ENCODE data around the gene SLC5A9. TPM values are rescaled to one million over a fixed set of nuclear protein-coding genes. Genes with fewer than 3 reads are reported as not detected.

SLC5A9 gene
- total RNA-seq = not detected

DNA sequence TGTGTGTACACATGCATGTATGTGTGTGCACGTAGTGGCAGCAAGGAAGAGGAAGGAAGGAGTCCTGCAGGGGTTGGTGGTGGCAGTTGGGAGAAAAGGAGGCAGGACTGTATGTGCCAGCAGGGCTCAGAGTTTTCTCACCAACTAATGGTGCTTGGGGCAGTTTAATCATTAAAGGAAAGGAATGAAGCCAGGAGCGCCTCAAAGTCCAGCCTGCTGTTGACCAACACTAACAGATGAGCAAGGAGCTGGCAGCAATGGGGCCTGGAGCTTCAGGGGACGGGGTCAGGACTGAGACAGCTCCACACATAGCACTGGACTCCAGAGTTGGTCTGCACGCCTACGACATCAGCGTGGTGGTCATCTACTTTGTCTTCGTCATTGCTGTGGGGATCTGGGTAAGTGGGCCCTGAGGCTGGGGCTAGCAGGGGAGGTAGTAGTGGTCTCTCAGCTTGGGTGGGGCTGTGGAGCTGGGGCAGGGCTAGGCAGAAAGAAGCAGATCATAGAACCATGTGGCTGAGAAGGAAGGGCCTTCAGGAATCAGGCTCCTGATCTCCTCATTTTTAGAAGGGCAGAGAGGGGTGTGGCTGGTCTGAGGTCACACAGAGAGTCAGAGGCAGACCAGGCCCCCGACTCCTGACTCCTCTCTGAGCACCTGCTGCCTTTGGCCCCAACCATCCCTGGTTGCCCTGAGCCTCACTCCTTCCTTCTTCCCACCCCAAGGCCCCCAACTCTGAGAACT is at the start of gene SLC5A9:
TSS of gene SLC5A9 (plus strand) at position 216 of the 742 bp plus-strand sequence. CDS start at position 237, 21 bp downstream.
- Mint-ChIP-seq H3K9me3 (no peaks in the 10 kb centered on the region), H3K27me3 (ENCODE audit: low read depth) (no peaks in the 10 kb centered on the region), H3K4me1 (ENCODE audit: low read depth) (peaks cover 2% of the 10 kb centered on the region), H3K36me3 (ENCODE audit: insufficient read depth) (no peaks in the 10 kb centered on the region), H3K4me3 (no peak within 1 kb of the TSS)
- ATAC-seq (no peak), DNase-seq (no peak)

DNA sequence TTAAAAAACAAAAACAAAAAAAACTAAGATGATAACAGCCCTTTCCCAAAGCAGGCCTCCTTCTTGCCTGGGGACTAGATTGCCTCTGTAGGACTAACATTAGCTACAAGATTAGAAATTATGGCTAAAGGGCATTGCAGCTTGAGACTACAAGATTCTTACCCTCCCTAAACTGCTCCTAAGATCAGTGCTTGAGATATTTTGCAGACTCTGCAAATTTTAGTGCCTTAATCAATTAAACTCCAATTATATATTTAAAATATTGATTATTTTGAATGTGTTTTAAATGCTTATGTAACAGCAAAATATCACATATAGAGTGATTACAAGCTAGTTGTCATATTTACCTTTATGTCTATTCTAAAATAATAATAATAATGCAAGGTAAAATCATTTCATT is 47.4 kb upstream of the SLC5A9 start:
- DNase-seq = no peak
- H3K36me3 Mint-ChIP-seq (ENCODE audit: insufficient read depth) = no peaks in the 10 kb centered on the region
- peaks cover 10% of the 10 kb centered on the region for H3K9me3 Mint-ChIP-seq
- no peaks in the 10 kb centered on the region for H3K4me1 Mint-ChIP-seq (ENCODE audit: low read depth)
- H3K27me3 Mint-ChIP-seq (ENCODE audit: low read depth) = peaks cover 18% of the 10 kb centered on the region
- ATAC-seq = no peak
- H3K4me3 Mint-ChIP-seq = no peak overlapping the region

DNA sequence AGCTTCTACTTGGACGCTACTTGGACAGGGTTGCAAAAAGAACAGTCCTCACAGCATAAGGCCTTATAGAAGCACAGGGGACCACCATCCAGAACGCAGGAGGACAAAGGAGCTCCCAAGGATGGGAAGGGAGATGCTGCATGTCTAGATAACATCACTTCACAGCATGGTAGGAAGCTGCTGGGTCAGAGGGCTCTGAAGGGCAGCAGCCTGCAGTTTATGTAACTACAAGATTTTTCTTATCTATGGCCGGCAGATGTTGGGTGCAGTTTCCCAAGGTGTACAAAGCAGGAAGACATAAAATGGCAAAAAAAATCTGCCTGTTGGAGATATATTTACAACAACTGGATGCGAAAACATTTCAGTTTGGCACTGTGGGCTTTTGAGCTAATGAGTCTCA is 45.3 kb upstream of the SLC5A9 start:
- Mint-ChIP-seq H3K4me3 (no peak overlapping the region), H3K36me3 (ENCODE audit: insufficient read depth) (no peaks in the 10 kb centered on the region), H3K4me1 (ENCODE audit: low read depth) (no peaks in the 10 kb centered on the region), H3K27me3 (ENCODE audit: low read depth) (peaks cover 17% of the 10 kb centered on the region), H3K9me3 (peaks cover under 1% of the 10 kb centered on the region)
- DNase-seq (no peak), ATAC-seq (no peak)

DNA sequence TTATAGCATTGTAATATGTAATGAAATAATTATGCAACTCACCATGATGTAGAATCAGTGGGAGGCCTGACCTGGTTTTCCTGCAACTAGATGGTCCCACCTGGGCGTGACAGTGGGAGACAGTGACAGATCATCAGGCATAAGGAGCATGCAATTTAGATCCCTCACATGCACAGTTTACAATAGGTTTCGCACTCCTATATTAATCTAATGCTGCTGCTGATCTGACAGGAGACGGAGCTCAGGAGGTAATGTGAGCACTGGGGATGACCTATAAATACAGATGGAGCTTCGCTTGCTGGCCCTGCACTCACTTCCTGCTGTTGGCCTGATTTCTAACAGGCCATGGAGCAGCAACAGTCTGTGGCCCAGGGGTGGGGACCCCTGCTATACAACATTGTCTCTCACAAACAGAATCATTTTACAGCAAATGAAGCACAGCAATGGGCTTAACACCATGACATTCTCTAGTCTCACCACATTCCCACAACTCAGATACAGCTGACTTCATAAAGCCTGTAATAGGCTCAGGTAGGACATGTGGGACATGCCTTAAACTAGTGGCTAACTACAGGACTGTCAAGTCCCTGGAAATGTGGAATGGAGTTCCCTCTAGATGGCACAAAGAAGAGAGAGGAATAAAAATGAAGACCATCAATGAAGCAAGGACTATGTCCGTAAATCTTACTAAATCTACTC is 40.7 kb upstream of the SLC5A9 start:
- Mint-ChIP-seq H3K4me3 (no peak overlapping the region), H3K9me3 (peaks cover under 1% of the 10 kb centered on the region), H3K36me3 (ENCODE audit: insufficient read depth) (no peaks in the 10 kb centered on the region), H3K27me3 (ENCODE audit: low read depth) (peaks cover 9% of the 10 kb centered on the region), H3K4me1 (ENCODE audit: low read depth) (no peaks in the 10 kb centered on the region)
- no peak for DNase-seq
- ATAC-seq = no peak

DNA sequence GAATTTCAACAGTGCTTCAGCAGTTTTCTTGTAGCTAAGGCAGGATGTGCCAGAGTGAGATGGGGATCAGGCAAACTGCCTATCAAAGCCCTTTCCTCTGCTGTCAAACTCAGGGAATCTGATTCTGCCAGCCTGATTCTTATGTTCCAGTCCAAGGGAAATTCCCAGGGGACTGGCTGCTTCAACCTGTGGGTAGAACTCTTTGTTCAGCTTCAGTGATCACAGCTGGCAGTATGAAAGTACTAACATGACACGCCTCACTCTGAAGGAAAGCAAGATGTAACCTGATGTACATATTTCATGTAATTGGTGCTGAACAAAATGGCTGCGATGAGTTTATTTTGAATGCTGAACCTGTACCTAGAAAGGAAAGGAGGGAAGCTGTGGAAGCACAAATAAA is 40.1 kb upstream of the SLC5A9 start:
- DNase-seq = no peak
- Mint-ChIP-seq H3K27me3 (ENCODE audit: low read depth) (peaks cover 11% of the 10 kb centered on the region), H3K4me1 (ENCODE audit: low read depth) (no peaks in the 10 kb centered on the region), H3K36me3 (ENCODE audit: insufficient read depth) (no peaks in the 10 kb centered on the region), H3K9me3 (peaks cover 4% of the 10 kb centered on the region), H3K4me3 (no peak overlapping the region)
- ATAC-seq = no peak

DNA sequence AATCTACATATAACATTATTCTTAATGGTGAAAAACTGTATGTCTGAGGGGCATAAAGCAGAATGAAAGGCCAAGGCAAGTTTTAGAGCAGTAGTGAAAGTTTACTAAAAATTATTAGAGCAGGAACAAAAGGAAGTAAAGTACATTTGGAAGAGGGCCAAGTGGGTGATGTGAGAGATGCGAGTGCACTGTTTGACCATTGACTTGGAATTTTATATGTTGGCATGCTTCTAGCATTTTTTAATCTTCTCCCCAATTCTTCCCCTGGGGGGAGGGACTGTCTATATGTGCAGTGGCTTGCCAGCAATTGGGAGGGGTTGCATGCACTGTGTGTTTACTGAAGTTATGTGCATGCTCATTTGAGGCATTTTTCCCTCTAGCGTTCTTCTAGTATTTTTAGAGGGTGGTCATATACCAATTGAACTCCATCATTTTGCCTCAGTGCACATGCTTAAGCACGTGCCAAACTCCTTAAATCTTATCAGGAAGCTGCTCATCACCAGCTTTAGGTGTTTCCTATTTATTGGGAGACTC is 36.1 kb upstream of the SLC5A9 start:
- Mint-ChIP-seq H3K36me3 (ENCODE audit: insufficient read depth) (no peaks in the 10 kb centered on the region), H3K4me1 (ENCODE audit: low read depth) (no peaks in the 10 kb centered on the region), H3K9me3 (peaks cover 13% of the 10 kb centered on the region), H3K4me3 (no peak overlapping the region), H3K27me3 (ENCODE audit: low read depth) (peaks cover 24% of the 10 kb centered on the region)
- DNase-seq = no peak
- ATAC-seq = no peak

DNA sequence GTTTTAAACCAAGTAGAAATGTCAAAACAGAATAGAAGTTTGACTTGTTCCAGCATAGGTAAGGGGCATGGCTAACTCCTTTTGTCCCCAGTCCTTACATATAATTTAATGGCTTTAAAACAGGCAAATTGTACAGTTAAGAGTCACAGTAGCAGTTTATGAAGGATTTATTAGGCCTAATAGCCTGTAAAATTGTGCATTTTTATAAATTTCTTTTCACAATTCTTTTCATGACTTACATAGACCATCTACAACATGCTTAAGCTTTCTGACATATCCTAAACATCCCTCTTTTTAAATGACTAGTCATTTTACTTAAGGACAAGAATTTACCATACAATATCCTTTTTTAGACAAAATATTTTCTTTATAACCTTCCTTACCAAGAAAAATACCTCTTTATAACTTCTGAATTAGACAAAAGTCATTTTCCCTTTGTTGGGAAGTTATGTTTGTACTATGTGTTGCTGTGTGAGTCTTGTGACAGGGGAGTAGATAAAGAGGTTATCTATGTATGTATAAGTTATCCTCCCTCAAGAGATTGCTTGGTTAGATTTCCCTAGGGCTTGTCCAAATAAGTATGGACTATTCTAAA is 34.5 kb upstream of the SLC5A9 start:
- Mint-ChIP-seq H3K4me1 (ENCODE audit: low read depth) (no peaks in the 10 kb centered on the region), H3K4me3 (no peak overlapping the region), H3K27me3 (ENCODE audit: low read depth) (peaks cover 16% of the 10 kb centered on the region), H3K9me3 (peaks cover 13% of the 10 kb centered on the region), H3K36me3 (ENCODE audit: insufficient read depth) (no peaks in the 10 kb centered on the region)
- no peak for ATAC-seq
- no peak for DNase-seq

DNA sequence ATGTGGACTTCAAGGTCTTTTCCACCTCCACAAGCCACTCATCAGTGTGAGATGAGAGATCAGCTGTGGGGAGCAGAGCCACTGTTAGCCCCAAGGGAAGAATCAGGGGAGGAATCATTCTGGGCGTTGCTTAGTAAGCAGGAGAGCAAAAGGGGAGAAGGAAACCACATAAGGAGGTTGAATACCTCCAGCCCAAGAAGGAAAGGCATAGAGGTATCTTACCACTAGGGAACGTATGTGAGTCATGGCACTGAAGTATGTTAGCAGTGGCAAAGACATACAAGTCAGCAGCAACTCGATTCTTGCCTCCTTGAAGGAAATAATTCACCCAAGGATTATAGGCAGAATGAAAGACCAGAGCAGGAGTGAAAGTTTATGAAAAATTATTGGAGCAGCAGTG is 31.6 kb upstream of the SLC5A9 start:
- no peaks in the 10 kb centered on the region for H3K36me3 Mint-ChIP-seq (ENCODE audit: insufficient read depth)
- no peaks in the 10 kb centered on the region for H3K4me1 Mint-ChIP-seq (ENCODE audit: low read depth)
- no peak overlapping the region for H3K4me3 Mint-ChIP-seq
- ATAC-seq (no peak), DNase-seq (no peak)
- peaks cover 16% of the 10 kb centered on the region for H3K27me3 Mint-ChIP-seq (ENCODE audit: low read depth)
- H3K9me3 Mint-ChIP-seq = peaks cover 13% of the 10 kb centered on the region

DNA sequence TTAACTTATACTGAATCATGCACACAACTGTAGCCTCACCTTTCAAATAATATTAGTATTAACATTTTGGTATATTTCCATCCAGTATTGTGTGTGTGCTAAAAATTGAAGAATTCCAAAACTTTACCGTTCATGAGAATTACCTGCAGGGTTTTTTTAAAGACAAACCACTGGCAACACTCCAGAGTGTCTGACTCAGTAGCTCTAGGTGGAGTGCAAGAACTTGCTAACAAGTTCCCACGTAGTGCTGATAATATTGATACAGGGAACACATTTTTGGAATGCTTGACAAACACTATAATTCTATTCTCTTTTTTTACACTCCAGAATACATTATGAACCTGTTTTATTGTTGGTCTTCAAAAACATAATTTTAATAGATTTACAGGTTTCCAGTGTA is 27.7 kb upstream of the SLC5A9 start:
- Mint-ChIP-seq H3K9me3 (no peaks in the 10 kb centered on the region), H3K4me3 (no peak overlapping the region), H3K27me3 (ENCODE audit: low read depth) (peaks cover 8% of the 10 kb centered on the region), H3K36me3 (ENCODE audit: insufficient read depth) (no peaks in the 10 kb centered on the region), H3K4me1 (ENCODE audit: low read depth) (no peaks in the 10 kb centered on the region)
- ATAC-seq (no peak), DNase-seq (no peak)

DNA sequence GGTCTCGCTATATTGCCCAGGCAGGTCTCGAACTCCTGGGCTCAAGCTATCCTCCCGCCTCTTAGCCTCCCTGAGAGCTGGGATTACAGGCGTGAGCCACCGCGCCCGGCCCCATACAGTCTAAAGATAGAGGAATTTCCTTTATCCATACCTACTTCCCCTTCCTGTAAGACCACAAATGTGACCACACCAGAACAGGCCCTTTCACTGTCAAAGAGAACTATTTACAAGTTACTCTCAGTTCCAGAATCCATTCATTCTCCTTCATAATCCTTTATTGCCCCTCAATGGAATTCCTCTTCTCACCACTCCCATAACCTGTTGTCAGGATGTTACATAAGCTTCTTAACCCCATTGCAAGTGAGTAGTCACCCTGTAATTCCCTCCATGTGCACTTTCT is 26.3 kb upstream of the SLC5A9 start:
- no peaks in the 10 kb centered on the region for H3K36me3 Mint-ChIP-seq (ENCODE audit: insufficient read depth)
- no peaks in the 10 kb centered on the region for H3K9me3 Mint-ChIP-seq
- H3K27me3 Mint-ChIP-seq (ENCODE audit: low read depth) = no peaks in the 10 kb centered on the region
- no peak overlapping the region for H3K4me3 Mint-ChIP-seq
- no peaks in the 10 kb centered on the region for H3K4me1 Mint-ChIP-seq (ENCODE audit: low read depth)
- no peak for ATAC-seq
- no peak for DNase-seq

DNA sequence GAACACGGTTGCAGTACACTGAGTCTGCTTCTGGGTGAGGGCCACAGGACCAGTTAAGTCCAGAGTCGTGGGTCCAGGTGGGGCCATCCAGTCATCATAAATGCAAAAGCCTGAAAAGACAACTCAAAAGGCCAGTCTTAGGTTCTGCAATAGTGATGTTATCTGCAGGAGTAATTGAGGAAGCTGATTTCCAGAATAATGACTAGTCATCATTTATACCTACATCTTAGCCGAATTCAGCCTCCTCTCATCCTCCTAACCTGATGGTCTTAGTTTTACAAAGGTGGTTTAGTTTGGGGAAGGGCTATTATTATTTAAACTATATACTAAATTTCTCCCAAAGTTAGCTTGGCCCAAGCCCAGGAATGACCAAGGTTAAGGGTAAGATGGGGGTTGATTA is 23.5 kb upstream of the SLC5A9 start:
- no peak for DNase-seq
- Mint-ChIP-seq H3K36me3 (ENCODE audit: insufficient read depth) (no peaks in the 10 kb centered on the region), H3K9me3 (no peaks in the 10 kb centered on the region), H3K4me1 (ENCODE audit: low read depth) (no peaks in the 10 kb centered on the region), H3K27me3 (ENCODE audit: low read depth) (peaks cover 2% of the 10 kb centered on the region), H3K4me3 (no peak overlapping the region)
- no peak for ATAC-seq

DNA sequence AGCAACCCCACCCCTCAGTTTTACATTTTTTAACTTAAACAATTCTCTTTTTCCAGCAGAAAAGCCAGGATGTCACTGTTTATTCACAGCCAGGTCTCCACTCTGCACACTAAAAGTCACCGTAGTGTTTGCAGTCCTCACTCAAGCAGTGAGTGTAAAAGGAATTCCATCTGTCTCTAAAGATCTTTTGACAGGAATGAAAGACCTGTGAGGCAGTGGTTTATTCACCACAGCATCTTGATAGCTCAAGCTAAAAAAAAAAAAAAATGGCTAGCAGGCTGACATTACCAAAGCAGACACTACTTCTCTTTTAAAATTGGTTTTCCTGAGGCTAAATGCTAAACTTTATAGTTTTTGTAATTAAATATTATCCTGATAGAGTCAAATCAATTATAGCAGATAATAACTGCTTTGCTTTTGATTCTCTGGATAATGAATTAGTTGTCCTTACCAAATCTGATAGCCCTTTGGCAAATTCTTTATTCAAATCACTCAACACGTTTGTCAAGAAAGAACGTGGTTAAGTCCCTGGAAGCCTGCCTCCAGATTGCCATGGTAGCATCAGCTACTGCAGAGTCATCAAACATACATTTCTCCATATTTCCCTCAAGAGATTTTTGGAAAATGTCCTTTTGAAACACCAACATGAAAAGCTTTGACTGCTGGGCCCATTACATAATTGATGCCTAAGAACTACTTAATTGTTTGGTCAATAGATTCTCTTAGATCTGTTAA is 22.2 kb upstream of the SLC5A9 start:
- Mint-ChIP-seq H3K27me3 (ENCODE audit: low read depth) (peaks cover 2% of the 10 kb centered on the region), H3K4me3 (no peak overlapping the region), H3K9me3 (no peaks in the 10 kb centered on the region), H3K36me3 (ENCODE audit: insufficient read depth) (no peaks in the 10 kb centered on the region), H3K4me1 (ENCODE audit: low read depth) (no peaks in the 10 kb centered on the region)
- DNase-seq = no peak
- ATAC-seq = no peak

DNA sequence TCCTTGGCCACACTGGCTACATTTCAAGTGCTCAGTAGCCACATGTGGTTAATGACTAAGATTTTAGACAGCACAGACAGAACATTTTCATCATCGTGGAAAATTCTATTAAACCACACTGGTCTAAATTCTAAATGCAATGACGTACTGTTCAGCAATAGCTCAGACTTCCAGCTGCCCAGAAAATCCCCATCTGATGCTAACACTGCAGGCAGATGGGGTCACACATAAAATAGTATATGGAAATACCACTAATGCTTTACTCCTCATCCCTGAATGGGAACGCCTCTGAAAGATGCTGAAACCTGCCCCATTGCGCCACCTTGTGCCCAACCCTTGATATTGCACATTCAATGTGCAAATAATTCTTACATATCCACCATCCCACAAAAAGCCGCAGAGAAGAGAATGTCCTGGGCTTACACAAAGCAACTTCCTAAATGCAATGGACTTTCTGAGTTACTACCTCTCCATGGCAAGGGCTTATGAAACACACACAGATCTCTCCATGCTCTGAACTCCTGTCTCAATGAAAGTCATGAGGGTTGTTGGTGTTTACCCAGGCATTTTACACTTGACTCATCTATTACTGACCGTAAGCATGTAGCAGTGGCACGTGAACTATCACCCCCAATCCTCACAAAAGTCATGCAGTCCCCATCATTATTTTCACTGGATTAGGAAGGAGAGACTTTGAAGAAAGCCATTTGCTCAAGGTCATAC is 20.3 kb upstream of the SLC5A9 start:
- peak; percentile 48 for DNase-seq
- ATAC-seq = peak in 1 of 2 donors; percentile 18
- H3K4me3 Mint-ChIP-seq = no peak overlapping the region
- peaks cover 2% of the 10 kb centered on the region for H3K27me3 Mint-ChIP-seq (ENCODE audit: low read depth)
- no peaks in the 10 kb centered on the region for H3K4me1 Mint-ChIP-seq (ENCODE audit: low read depth)
- H3K9me3 Mint-ChIP-seq = no peaks in the 10 kb centered on the region
- no peaks in the 10 kb centered on the region for H3K36me3 Mint-ChIP-seq (ENCODE audit: insufficient read depth)

Measured in activated T-cell treated with anti-CD3 and anti-CD28 coated beads, Interleukin-2, amount 50 U/mL, for 4 hours (primary cell).